ENCODE results near the gene SLC9C2. TPM values are rescaled to one million over a fixed set of nuclear protein-coding genes. Genes with fewer than 3 reads are reported as not detected.

SLC9C2 gene
- total RNA-seq, 4 donors from 2014 or later, result not detected

DNA sequence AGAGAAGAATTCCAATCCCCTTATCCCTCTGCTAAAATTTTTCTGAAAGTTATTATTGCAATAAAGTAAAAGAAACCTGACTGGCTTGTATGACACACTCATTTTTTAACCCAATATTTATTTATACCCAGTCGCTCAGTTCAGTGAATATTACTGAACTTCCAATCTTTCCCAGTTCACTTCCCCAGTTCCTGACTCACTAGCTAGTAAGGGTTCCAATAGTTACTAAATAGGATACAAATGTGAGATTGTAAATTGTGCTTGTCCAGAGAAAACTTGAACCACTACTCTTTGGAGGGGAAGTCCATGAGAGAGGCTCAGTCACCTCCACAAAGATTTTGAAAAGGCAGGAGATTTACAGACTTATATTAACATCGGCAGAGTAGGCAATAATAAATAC is 94.3 kb downstream of the SLC9C2 start:
- Histone ChIP-seq H3K4me3 (no peak overlapping the region), H3K27ac (peak overlapping the region in 1 of 4 donors; percentile 68), H3K4me1 (peaks cover 0 to 18% (median 0%) of the 10 kb centered on the region in 3 donors), H3K27me3 (no peaks in the 10 kb centered on the region), H3K9me3 (no peaks in the 10 kb centered on the region), H3K36me3 (no peaks in the 10 kb centered on the region)
- no peak for ATAC-seq
- WGBS, 2 donors (ENCODE audit: low coverage in 1 of 2), result 50 to 56% methylated on average over 2 of the region's 2 CpGs
- TF ChIP-seq EP300 (IDR thresholded peaks at IDR 0.05), result no peak
- TF ChIP-seq, protein P1, sequence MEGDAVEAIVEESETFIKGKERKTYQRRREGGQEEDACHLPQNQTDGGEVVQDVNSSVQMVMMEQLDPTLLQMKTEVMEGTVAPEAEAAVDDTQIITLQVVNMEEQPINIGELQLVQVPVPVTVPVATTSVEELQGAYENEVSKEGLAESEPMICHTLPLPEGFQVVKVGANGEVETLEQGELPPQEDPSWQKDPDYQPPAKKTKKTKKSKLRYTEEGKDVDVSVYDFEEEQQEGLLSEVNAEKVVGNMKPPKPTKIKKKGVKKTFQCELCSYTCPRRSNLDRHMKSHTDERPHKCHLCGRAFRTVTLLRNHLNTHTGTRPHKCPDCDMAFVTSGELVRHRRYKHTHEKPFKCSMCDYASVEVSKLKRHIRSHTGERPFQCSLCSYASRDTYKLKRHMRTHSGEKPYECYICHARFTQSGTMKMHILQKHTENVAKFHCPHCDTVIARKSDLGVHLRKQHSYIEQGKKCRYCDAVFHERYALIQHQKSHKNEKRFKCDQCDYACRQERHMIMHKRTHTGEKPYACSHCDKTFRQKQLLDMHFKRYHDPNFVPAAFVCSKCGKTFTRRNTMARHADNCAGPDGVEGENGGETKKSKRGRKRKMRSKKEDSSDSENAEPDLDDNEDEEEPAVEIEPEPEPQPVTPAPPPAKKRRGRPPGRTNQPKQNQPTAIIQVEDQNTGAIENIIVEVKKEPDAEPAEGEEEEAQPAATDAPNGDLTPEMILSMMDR (IDR thresholded peaks at IDR 0.05), result no peak

GRCh38 chr1:173507847-173508209 is 95.0 kb downstream of the SLC9C2 start:
- peaks cover 0 to 18% (median 0%) of the 10 kb centered on the region in 3 donors for H3K4me1 ChIP-seq
- peak overlapping the region in 3 of 4 donors; percentile 55 to 68 (median 65) for H3K27ac ChIP-seq
- ATAC-seq, result peak; percentile 72
- H3K4me3 ChIP-seq, result no peak overlapping the region
- H3K9me3 ChIP-seq, result no peaks in the 10 kb centered on the region
- TF ChIP-seq POLR2A (IDR thresholded peaks at IDR 0.05) (no peak), POLR2AphosphoS5 (IDR thresholded peaks at IDR 0.05) (peak; percentile 44)
- H3K36me3 ChIP-seq, result no peaks in the 10 kb centered on the region
- WGBS, 2 donors (ENCODE audit: low coverage in 1 of 2), result 40 to 56% methylated on average over 1 to 2 of the region's 3 CpGs
- no peaks in the 10 kb centered on the region for H3K27me3 ChIP-seq

- Histone ChIP-seq H3K36me3 (no peaks in the 10 kb centered on the region), H3K9me3 (no peaks in the 10 kb centered on the region), H3K27me3 (no peaks in the 10 kb centered on the region), H3K27ac (peak overlapping the region in 3 of 4 donors; percentile 55 to 68 (median 65)), H3K4me3 (no peak overlapping the region), H3K4me1 (peaks cover 0 to 18% (median 0%) of the 10 kb centered on the region in 3 donors)
- ATAC-seq, result peak; percentile 42
- TF ChIP-seq EP300 (IDR thresholded peaks at IDR 0.05) (no peak), POLR2AphosphoS5 (IDR thresholded peaks at IDR 0.05) (peak; percentile 29)
- 33 to 45% methylated on average over 3 of the region's 3 CpGs for WGBS, 2 donors (ENCODE audit: low coverage in 1 of 2)
These were observed 95.5 kb downstream of the SLC9C2 start for GRCh38 chr1:173507205-173507846.

DNA sequence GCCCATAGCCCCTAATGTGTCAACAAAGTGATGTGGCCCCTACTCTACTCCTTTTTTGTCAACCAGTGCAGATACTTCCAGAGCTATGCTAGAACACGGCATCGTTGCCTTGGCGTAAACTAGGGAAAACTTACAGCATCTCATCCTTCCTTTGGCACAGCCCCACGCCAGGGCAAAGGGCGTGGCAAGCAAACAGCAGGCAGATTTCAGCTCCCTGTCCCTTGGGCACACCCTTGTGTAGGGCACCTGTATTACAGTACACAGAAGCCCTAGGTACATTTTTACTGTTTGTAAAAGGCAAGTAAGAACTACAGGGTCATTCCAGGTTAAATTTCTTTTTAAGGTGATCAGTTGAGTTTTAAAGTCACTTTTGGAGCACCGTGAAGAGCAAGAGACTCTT is 96.4 kb downstream of the SLC9C2 start:
- ATAC-seq, result no peak
- H3K27ac ChIP-seq, result peak overlapping the region in 1 of 4 donors; percentile 68
- peaks cover 0 to 18% (median 0%) of the 10 kb centered on the region in 3 donors for H3K4me1 ChIP-seq

DNA sequence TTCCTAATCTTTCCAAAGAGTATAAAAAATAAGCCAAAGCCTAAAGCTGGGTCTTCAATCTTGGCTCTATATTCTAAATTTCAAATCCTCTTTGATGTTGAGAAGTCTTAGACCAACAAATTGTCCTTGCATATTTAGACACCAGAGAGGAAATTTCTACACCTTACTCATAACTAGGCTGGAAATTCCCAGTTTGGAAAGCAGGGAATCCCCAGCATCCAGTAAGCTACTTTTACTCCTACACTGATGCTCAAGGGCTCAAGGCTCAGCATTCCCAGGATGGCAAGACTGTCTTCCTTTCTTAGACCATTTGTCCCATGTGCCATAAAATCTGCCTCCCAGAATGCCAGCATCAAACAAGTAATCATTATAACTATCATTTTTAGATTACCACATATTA is 97.5 kb downstream of the SLC9C2 start:
- H3K9me3 ChIP-seq, result no peaks in the 10 kb centered on the region
- H3K27me3 ChIP-seq, result no peaks in the 10 kb centered on the region
- TF ChIP-seq EP300 (IDR thresholded peaks at IDR 0.05) (no peak), POLR2AphosphoS5 (IDR thresholded peaks at IDR 0.05) (no peak), POLR2A (IDR thresholded peaks at IDR 0.05) (no peak)
- TF ChIP-seq, protein P1 (IDR thresholded peaks at IDR 0.05), result no peak
- H3K27ac ChIP-seq, result no peak overlapping the region
- ATAC-seq, result no peak
- H3K4me1 ChIP-seq, result peaks cover 0 to 18% (median 0%) of the 10 kb centered on the region in 3 donors
- no peak overlapping the region for H3K4me3 ChIP-seq
- no peaks in the 10 kb centered on the region for H3K36me3 ChIP-seq

More for the DNA sequence above, 96.4 kb downstream of the SLC9C2 start:
- Histone ChIP-seq H3K27me3 (no peaks in the 10 kb centered on the region), H3K9me3 (no peaks in the 10 kb centered on the region), H3K4me3 (no peak overlapping the region), H3K36me3 (no peaks in the 10 kb centered on the region)
- WGBS, 2 donors (ENCODE audit: low coverage in 1 of 2), result 93 to 94% methylated on average over 1 to 3 of the region's 6 CpGs
- TF ChIP-seq POLR2A (IDR thresholded peaks at IDR 0.05), result no peak
- no peak for TF ChIP-seq POLR2AphosphoS5 (IDR thresholded peaks at IDR 0.05)
- TF ChIP-seq, protein P1 (IDR thresholded peaks at IDR 0.05), result no peak
- no peak for TF ChIP-seq EP300 (IDR thresholded peaks at IDR 0.05)

- no peak for ATAC-seq
- Histone ChIP-seq H3K27me3 (no peaks in the 10 kb centered on the region), H3K4me3 (no peak overlapping the region), H3K4me1 (peaks cover 0 to 18% (median 0%) of the 10 kb centered on the region in 3 donors), H3K9me3 (no peaks in the 10 kb centered on the region), H3K27ac (no peak overlapping the region), H3K36me3 (peaks cover 0 to 5% of the 10 kb centered on the region in 2 donors)
- 85 to 90% methylated on average over 4 of the region's 4 CpGs for WGBS, 2 donors (ENCODE audit: low coverage in 1 of 2)
- TF ChIP-seq POLR2AphosphoS5 (IDR thresholded peaks at IDR 0.05) (no peak), EP300 (IDR thresholded peaks at IDR 0.05) (no peak), POLR2A (IDR thresholded peaks at IDR 0.05) (no peak)
- TF ChIP-seq, protein P1 (IDR thresholded peaks at IDR 0.05), result no peak
These were observed 98.6 kb downstream of the SLC9C2 start for GRCh38 chr1:173504268-173504667.

All from gastroesophageal sphincter (tissue), 4 donors.